HL-60 (cell line): Measurements from ENCODE around the gene PLD5.

Experiments used
- CTCF ChIP-seq: IDR thresholded peaks from one replicate; pipeline ENCODE4 v1.5.1; 2011; ENCODE audit warnings: low read length, control low read depth, inconsistent platforms; ENCODE audit not compliant: insufficient read depth
- REST ChIP-seq: IDR thresholded peaks from 2 replicates; pipeline ENCODE4 v1.6.1; 2012; ENCODE audit warnings: low read depth; ENCODE audit not compliant: insufficient replicate concordance

- TF ChIP-seq CTCF, result no peak
- TF ChIP-seq REST, result no peak
Measured at GRCh38 chr1:242065813-242066212, 458.7 kb downstream of the PLD5 start.
